Smooth muscle cell (in vitro differentiated cells): Measurements from ENCODE around the gene CBFB. TPM values are rescaled to one million over a fixed set of nuclear protein-coding genes. Genes with fewer than 3 reads are reported as not detected.
A peak's percentile ranks its signal among the peaks of the same experiment; 100 is the strongest.

Source experiments
- DNase-seq: peaks from one replicate; lab custom pipeline; 2025; ENCODE audit not compliant: unreplicated experiment; lab: John Stamatoyannopoulos, UW
- H2AFZ ChIP-seq: fragments of 200-600 bp; sonication (generic); 2 replicates; pipeline ENCODE4 v1.6.0; 2016; ENCODE audit warnings: antibody characterized with exemption, low read depth, mild to moderate bottlenecking
- H3F3A ChIP-seq: fragments of 200-600 bp; sonication (generic); 2 replicates; pipeline ENCODE4 v1.6.0; 2017; ENCODE audit warnings: antibody characterized with exemption, low read depth
- H3K27ac ChIP-seq: fragments of 200-600 bp; sonication (generic); 2 replicates; pipeline ENCODE4 v1.5.1; 2016; ENCODE audit warnings: low read depth, mild to moderate bottlenecking
- H3K27me3 ChIP-seq: fragments of 200-600 bp; sonication (generic); 2 replicates; pipeline ENCODE4 v1.6.1; 2016; ENCODE audit warnings: low read depth, mild to moderate bottlenecking
- H3K36me3 ChIP-seq: fragments of 200-600 bp; sonication (generic); 2 replicates; pipeline ENCODE4 v1.5.1; 2016; ENCODE audit warnings: low read depth
- H3K4me1 ChIP-seq: fragments of 200-600 bp; sonication (generic); 2 replicates; pipeline ENCODE4 v1.5.1; 2016; ENCODE audit warnings: low read depth
- H3K4me2 ChIP-seq: fragments of 200-600 bp; sonication (generic); 2 replicates; pipeline ENCODE4 v1.6.0; 2016; ENCODE audit warnings: mild to moderate bottlenecking
- H3K4me3 ChIP-seq: fragments of 200-600 bp; sonication (generic); 2 replicates; pipeline ENCODE4 v1.5.1; 2016; ENCODE audit warnings: mild to moderate bottlenecking
- H3K79me2 ChIP-seq: fragments of 200-600 bp; sonication (generic); 2 replicates; pipeline ENCODE4 v1.6.0; 2016; ENCODE audit warnings: low read depth, mild to moderate bottlenecking
- H3K9ac ChIP-seq: fragments of 200-600 bp; sonication (generic); 2 replicates; pipeline ENCODE4 v1.6.0; 2016; ENCODE audit warnings: low read depth
- H3K9me3 ChIP-seq: fragments of 200-600 bp; sonication (generic); replicated peaks from 2 replicates; pipeline ENCODE4 v1.5.1; 2016; ENCODE audit warnings: low read depth
- H4K20me1 ChIP-seq: fragments of 200-600 bp; sonication (generic); 2 replicates; pipeline ENCODE4 v1.6.0; 2016; ENCODE audit warnings: low read depth
- WGBS: methylation state at CpG from one replicate; pipeline ENCODE4 v1.1.7; 2016; ENCODE audit warnings: low lambda C conversion rate; 5-methylcytosine and 5-hydroxymethylcytosine counted together
- polyA plus RNA-seq: library from polyadenylated mRNA; unstranded; fragments of >200 nt; fragmentation: Nextera tagmentation; extraction: Ambion mirVana; gene quantifications from 2 replicates; pipeline ENCODE4 v1.2.1, GENCODE V29; 2016
- total RNA-seq: library from RNA; depleted of rRNA; stranded (reverse); fragments of >200 nt; gene quantifications from 2 replicates; pipeline ENCODE4 v1.2.3, GENCODE V29; 2014
- TF ChIP-seq, protein P1 (sequence below): fragments of 200-600 bp; sonication (generic); IDR thresholded peaks from 2 replicates; pipeline ENCODE4 v1.5.1; 2017; ENCODE audit warnings: borderline replicate concordance, mild to moderate bottlenecking, antibody characterized with exemption; ENCODE audit not compliant: insufficient read depth, poor library complexity, severe bottlenecking

The CBFB gene
- total and polyA plus RNA-seq, 2 experiments from 2014 or later, result 40.2 to 41.1 TPM

DNA sequence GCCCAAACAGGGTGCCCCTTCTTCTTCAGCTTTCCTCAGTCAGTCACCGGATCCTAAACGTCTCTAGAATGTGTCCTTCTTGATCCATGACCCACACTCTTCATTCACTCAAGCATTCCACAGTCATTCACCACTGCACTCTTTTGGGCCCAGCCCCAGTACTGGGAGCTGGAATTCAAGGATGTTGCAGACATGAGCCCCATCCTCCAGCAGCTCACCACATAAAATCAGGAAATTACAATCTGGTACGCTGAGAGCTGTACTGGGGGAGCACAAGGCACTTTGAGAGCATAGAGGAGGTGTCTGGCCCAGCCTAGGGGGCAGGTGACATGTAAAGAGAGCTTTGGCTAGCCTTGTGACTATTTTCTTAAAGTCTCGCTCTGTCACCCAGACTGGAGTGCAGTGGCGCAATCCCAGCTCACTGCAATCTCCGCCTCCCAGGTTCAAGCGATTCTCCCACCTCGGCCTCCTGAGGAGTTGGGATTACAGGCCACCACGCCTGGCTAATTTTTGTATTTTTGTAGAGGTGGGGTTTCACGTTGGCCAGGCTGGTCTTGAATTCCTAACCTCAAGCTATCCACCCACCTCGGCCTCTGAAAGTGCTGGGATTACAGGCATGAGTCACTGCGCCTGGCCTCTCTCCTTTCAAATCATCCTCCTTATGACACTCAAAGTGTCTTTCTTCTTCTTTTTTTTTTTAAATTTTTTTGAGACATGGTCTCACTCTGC lies 21.9 kb upstream of the CBFB start:
- Histone ChIP-seq H2AFZ (no peak overlapping the region), H3F3A (peaks cover 5% of the 10 kb centered on the region), H3K4me1 (peaks cover 5% of the 10 kb centered on the region), H3K27me3 (no peaks in the 10 kb centered on the region), H3K79me2 (no peaks in the 10 kb centered on the region), H3K9me3 (no peaks in the 10 kb centered on the region), H3K36me3 (no peaks in the 10 kb centered on the region), H3K27ac (peak overlapping the region; percentile 55), H3K9ac (no peak overlapping the region), H3K4me3 (no peak overlapping the region), H3K4me2 (peak overlapping the region; percentile 66), H4K20me1 (no peaks in the 10 kb centered on the region)
- no peak for DNase-seq
- WGBS, result 31% methylated on average over 12 of the region's 12 CpGs
- TF ChIP-seq, protein P1, sequence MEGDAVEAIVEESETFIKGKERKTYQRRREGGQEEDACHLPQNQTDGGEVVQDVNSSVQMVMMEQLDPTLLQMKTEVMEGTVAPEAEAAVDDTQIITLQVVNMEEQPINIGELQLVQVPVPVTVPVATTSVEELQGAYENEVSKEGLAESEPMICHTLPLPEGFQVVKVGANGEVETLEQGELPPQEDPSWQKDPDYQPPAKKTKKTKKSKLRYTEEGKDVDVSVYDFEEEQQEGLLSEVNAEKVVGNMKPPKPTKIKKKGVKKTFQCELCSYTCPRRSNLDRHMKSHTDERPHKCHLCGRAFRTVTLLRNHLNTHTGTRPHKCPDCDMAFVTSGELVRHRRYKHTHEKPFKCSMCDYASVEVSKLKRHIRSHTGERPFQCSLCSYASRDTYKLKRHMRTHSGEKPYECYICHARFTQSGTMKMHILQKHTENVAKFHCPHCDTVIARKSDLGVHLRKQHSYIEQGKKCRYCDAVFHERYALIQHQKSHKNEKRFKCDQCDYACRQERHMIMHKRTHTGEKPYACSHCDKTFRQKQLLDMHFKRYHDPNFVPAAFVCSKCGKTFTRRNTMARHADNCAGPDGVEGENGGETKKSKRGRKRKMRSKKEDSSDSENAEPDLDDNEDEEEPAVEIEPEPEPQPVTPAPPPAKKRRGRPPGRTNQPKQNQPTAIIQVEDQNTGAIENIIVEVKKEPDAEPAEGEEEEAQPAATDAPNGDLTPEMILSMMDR, result no peak

DNA sequence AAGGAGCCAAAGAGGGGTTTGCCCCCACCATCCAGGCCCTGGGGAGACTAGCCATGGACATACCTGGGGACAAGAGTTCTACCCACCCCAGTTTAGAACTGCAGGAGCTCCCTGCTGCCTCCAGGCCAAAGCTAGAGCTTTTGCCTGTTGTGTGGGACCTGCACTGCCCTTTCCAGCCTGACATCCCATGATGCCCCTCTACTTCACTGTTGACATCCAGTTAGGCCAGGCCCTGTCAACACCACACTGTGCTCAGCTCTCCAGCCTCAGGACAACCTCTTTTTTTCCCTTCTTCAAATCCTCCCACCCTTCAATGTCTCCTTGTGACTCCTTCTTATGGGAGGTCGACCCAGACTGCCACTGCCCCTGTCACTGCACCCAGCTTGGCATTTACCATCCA lies 19.8 kb upstream of the CBFB start:
- no peak overlapping the region for H2AFZ ChIP-seq
- H3K79me2 ChIP-seq, result no peaks in the 10 kb centered on the region
- no peak overlapping the region for H3K4me3 ChIP-seq
- DNase-seq, result no peak
- H3K4me2 ChIP-seq, result no peak overlapping the region
- no peaks in the 10 kb centered on the region for H3K36me3 ChIP-seq
- H3K27me3 ChIP-seq, result no peaks in the 10 kb centered on the region
- 82% methylated on average over 1 of the region's 1 CpG for WGBS
- H3K27ac ChIP-seq, result no peak overlapping the region
- no peak overlapping the region for H3K9ac ChIP-seq
- H3K4me1 ChIP-seq, result peaks cover 5% of the 10 kb centered on the region
- no peaks in the 10 kb centered on the region for H3K9me3 ChIP-seq
- H4K20me1 ChIP-seq, result no peaks in the 10 kb centered on the region
- TF ChIP-seq, protein P1, result no peak
- H3F3A ChIP-seq, result peaks cover 5% of the 10 kb centered on the region

DNA sequence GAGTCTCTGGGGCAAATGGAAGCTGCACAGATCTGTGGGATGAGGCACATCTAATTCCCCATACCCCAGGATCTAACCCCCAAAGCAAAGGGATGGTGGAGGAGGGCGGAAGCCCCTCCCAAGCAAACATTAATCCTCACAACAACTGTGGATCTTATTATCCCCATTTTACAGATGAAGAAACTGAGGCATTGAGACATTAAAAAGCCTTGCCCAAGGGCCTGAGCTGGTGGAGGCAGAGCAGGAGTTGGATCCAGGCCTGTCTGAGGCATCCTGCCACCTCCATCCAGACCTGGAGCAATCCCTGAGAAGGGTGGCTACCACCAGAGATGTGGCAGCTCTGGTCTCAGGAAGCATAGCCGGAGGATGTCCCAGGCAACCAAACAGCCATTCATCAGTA lies 17.7 kb upstream of the CBFB start:
- H3K4me3 ChIP-seq, result no peak overlapping the region
- H2AFZ ChIP-seq, result no peak overlapping the region
- no peaks in the 10 kb centered on the region for H4K20me1 ChIP-seq
- TF ChIP-seq, protein P1, result no peak
- peaks cover 5% of the 10 kb centered on the region for H3K4me1 ChIP-seq
- WGBS, result 98% methylated on average over 2 of the region's 2 CpGs
- no peak overlapping the region for H3K9ac ChIP-seq
- H3K4me2 ChIP-seq, result no peak overlapping the region
- no peaks in the 10 kb centered on the region for H3K9me3 ChIP-seq
- peaks cover 5% of the 10 kb centered on the region for H3F3A ChIP-seq
- no peak for DNase-seq
- no peaks in the 10 kb centered on the region for H3K27me3 ChIP-seq
- no peaks in the 10 kb centered on the region for H3K79me2 ChIP-seq
- no peak overlapping the region for H3K27ac ChIP-seq
- H3K36me3 ChIP-seq, result no peaks in the 10 kb centered on the region
